AG09309 (cell line): ENCODE measurements around the gene COX4I1.

Experiments
- DNase-seq: peaks from one replicate; pipeline ENCODE4 v3.0.0-alpha.2; 2010; ENCODE audit warnings: low read depth
- H3K4me3 ChIP-seq: 2 replicates; pipeline ENCODE4 v1.5.1; 2011; ENCODE audit warnings: mild to moderate bottlenecking, low read depth, low read length, moderate library complexity; ENCODE audit not compliant: control insufficient read depth
- TF ChIP-seq, protein P1 (sequence below): IDR thresholded peaks from 2 replicates; pipeline ENCODE4 v1.5.1; 2011; ENCODE audit warnings: mild to moderate bottlenecking, low read depth, low read length, inconsistent platforms; ENCODE audit not compliant: insufficient read depth, control insufficient read depth; ENCODE audit errors: missing control alignments

COX4I1 gene

DNA sequence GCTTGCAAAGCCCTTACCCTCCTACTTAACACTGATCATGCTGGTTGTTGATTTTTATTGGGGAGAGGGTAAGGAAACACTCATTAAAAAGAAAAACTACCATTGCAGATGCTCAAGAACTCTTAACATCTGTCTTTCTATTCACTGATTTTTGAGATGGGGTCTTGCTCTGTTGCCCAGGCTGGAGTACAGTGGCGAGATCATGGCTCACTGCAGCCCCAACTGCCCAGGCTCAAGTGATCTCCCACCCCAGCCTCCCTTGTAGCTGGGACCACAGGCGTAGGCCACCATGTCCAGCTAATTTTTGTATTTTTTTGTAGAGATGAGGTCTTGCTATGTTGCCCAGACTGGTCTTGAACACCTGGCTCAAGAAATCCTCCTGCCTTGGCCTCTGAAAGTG, 14.7 kb upstream of the COX4I1 start:
- no peak for DNase-seq
- TF ChIP-seq, protein P1, sequence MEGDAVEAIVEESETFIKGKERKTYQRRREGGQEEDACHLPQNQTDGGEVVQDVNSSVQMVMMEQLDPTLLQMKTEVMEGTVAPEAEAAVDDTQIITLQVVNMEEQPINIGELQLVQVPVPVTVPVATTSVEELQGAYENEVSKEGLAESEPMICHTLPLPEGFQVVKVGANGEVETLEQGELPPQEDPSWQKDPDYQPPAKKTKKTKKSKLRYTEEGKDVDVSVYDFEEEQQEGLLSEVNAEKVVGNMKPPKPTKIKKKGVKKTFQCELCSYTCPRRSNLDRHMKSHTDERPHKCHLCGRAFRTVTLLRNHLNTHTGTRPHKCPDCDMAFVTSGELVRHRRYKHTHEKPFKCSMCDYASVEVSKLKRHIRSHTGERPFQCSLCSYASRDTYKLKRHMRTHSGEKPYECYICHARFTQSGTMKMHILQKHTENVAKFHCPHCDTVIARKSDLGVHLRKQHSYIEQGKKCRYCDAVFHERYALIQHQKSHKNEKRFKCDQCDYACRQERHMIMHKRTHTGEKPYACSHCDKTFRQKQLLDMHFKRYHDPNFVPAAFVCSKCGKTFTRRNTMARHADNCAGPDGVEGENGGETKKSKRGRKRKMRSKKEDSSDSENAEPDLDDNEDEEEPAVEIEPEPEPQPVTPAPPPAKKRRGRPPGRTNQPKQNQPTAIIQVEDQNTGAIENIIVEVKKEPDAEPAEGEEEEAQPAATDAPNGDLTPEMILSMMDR, result no peak

DNA sequence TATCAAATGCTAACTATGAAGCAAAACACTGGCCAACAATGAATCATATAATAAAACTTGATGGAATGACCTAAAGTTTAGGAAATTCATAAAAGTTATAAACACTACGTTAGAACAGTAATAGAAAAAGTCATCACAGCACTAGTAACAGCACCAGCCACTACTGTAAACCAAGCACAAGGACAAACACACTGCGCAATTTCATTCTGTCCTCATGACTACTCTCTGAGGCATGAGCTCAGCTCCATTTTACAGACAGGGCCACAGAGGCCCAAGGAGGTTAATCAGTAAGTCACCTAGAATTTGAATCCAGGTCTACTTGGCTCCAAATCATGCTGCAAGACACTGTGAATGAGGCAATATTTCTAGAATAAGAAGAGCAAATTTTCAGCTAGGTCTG, 13.6 kb upstream of the COX4I1 start:
- H3K4me3 ChIP-seq, result no peak overlapping the region
- TF ChIP-seq, protein P1, result no peak
- DNase-seq, result no peak

More for the DNA sequence above, 14.7 kb upstream of the COX4I1 start:
- H3K4me3 ChIP-seq, result no peak overlapping the region

DNA sequence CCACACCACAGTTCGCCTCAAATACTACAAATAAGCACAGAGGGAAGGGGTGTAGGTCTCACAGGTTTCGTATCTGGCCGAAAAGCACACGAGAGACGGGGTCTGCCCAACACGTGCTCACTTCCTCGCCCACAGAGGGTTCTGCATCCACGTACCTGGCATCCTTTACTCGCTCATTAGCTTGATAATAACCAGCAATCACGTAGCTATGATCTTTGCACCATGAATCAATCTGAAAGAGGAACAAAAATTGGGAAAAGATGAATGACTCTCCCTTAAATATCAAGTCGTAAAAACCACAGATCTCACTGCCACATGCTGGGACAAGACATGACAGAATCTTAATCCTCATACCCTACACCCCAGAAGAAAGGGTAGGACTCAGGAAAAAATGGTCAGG, 10.7 kb upstream of the COX4I1 start:
- DNase-seq, result no peak
- no peak overlapping the region for H3K4me3 ChIP-seq
- TF ChIP-seq, protein P1, result no peak

DNA sequence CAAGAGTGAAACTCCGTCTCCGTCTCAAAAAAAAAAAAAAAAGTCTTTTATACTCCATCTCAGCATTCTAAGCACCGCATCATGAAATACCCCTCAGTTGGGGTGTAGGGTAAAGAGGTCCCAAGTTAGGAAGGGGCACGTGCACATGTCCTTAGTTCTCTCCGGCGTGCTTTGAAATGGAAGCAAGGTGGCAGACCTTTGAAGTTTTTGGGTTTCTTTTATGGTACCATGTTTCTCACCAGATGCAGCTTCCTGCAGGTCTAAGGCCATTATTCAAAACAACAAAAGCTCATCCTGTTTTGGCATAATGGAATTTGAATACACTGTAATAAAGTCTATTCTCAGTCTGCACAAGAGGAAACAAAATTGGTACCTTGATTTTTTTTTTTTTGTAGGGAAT, 9.7 kb upstream of the COX4I1 start:
- TF ChIP-seq, protein P1, result no peak
- DNase-seq, result no peak
- no peak overlapping the region for H3K4me3 ChIP-seq

DNA sequence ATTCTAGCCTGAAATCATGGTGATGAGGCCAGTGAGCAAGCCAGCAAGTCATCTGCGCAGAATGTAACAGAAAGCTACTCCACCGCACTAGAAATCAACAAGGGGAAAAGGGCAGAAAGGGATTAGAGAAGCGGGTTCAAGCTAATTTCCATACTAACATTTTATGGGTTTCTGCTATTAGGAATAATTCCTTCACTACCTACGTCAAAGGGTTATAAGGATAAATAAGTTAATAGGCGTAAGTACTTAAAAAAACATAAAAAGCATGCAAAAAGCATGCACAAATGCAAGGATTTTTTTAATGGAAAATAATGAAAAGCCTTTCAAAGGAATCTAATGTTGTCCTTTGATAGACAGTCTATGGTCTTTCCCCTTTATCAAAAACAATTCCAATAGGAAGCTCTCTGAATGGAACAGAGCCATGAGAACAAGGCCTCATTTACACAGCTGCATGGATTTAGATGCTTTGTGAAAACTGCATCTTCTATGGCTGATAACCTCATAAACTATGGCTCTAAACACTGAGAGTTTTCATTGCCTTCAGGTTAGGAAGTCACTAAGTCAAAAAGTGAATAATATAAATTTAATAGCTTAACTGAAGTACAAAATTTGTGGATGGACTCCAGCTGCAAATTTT, 5.7 kb upstream of the COX4I1 start:
- TF ChIP-seq, protein P1, result no peak

DNA sequence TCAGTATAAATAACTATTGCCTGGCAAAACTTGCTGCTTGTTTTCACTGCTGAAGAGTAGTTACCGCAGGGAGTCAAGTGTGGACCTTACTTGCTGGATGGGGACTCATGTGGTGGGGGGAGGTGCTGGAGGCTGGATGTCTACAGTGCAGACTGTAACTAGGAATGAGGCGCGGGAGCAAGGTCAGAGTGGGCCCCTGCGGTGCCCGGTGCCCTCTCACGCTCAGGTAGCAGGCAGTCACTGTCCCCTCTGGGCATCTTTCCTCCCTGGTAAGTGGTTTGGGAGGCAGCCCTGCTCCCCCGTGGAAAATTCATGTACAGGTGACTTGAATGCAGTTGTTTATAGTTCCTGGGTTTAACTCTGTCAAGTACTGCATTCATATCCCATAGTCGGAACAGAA, 4.8 kb upstream of the COX4I1 start:
- TF ChIP-seq, protein P1, result no peak
- DNase-seq, result no peak
- H3K4me3 ChIP-seq, result no peak overlapping the region

More for the DNA sequence above, 5.7 kb upstream of the COX4I1 start:
- no peak for DNase-seq
- no peak overlapping the region for H3K4me3 ChIP-seq

DNA sequence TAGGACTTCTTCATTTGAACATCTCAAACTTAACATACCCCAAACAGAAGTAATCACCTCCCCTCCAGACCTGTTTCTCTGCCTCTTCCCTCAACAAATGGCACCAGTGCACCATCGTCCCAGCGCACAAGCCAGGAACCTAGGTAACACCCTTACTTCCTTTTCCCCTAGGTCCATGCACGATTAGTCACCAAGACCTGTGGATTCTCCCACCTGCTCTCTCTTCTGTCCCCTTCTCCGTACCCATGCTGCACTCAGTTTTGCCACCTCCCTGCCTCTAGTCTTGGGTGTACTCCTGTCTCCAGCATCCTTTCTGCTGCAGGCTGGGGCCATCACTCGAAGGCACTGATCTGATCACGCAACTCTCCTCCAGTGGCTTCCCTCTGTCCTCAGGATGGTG, 3.3 kb upstream of the COX4I1 start:
- DNase-seq, result no peak
- TF ChIP-seq, protein P1, result no peak
- no peak overlapping the region for H3K4me3 ChIP-seq
